Measurements from ENCODE around the gene GTF2H1.
A peak's percentile ranks its signal among the peaks of the same experiment; 100 is the strongest.

Gene GTF2H1

GRCh38 chr11:18361154-18361553 lies 38.8 kb downstream of the GTF2H1 start:
- Mint-ChIP-seq H3K4me1 (no peaks in the 10 kb centered on the region), H3K9me3 (no peaks in the 10 kb centered on the region), H3K27ac (no peak overlapping the region), H3K27me3 (ENCODE audit: low read depth, poor library complexity) (no peaks in the 10 kb centered on the region), H3K4me3 (no peak overlapping the region), H3K36me3 (ENCODE audit: low read depth) (peaks cover 56% of the 10 kb centered on the region)
- DNase-seq: no peak
- TF ChIP-seq CTCF (IDR thresholded peaks at IDR 0.05): no peak

DNA sequence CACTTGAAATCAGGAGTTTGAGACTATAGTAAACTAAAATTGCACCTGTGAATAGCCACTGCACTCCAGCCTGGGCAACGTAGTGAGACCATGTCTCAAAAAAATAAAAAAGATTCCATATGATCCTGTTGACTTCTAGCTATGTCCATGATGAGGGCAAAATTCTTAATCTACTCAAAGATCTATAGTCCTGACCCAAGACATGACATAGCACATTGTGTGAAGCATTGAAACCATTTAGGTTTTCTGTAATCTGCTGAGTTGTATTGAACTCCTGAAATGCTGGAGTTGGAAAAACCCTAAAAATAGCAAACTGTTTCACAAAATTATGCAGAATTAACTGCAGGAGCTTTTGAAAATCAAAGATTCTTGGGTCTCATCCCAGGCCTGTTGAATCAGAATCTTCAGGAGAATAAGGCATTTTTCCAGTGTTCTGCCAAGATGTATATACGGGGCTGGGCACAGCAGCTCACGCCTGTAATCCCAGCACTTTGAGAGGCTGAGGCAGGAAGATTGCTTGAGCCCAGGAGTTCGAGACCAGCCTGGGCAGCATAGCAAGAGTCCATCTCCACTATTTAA lies 42.2 kb downstream of the GTF2H1 start:
- Mint-ChIP-seq H3K36me3 (ENCODE audit: low read depth) (peaks cover 36% of the 10 kb centered on the region), H3K27ac (no peak overlapping the region), H3K9me3 (no peaks in the 10 kb centered on the region), H3K4me3 (no peak overlapping the region), H3K4me1 (no peaks in the 10 kb centered on the region), H3K27me3 (ENCODE audit: low read depth, poor library complexity) (no peaks in the 10 kb centered on the region)
- no peak for DNase-seq
- no peak for TF ChIP-seq CTCF (IDR thresholded peaks at IDR 0.05)

GRCh38 chr11:18365741-18366140 lies 43.4 kb downstream of the GTF2H1 start:
- no peak for DNase-seq
- H3K4me1 Mint-ChIP-seq: no peaks in the 10 kb centered on the region
- H3K27ac Mint-ChIP-seq: no peak overlapping the region
- H3K4me3 Mint-ChIP-seq: no peak overlapping the region
- H3K9me3 Mint-ChIP-seq: no peaks in the 10 kb centered on the region
- no peak for TF ChIP-seq CTCF (IDR thresholded peaks at IDR 0.05)
- H3K27me3 Mint-ChIP-seq (ENCODE audit: low read depth, poor library complexity): no peaks in the 10 kb centered on the region
- H3K36me3 Mint-ChIP-seq (ENCODE audit: low read depth): peaks cover 36% of the 10 kb centered on the region

DNA sequence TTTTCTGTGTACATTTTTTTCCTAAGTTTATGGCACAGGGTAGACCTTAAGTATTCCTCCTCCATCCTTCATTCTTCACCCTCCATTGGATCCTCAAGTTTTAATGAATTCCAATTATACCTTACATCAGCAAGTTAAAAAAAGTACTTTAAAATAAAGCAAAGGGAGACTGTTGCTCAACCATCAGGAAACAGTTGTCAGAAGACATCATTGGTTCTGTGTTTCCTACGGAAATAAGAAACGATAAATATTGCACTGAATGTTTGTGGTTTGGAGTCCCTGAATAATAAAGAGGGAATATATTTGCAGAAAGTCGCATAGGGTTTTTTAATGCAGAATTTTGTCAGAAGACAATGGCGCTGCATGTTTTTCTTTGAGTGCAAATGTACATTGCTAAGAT lies 43.9 kb downstream of the GTF2H1 start:
- H3K4me3 Mint-ChIP-seq: no peak overlapping the region
- peaks cover 33% of the 10 kb centered on the region for H3K36me3 Mint-ChIP-seq (ENCODE audit: low read depth)
- no peaks in the 10 kb centered on the region for H3K4me1 Mint-ChIP-seq
- DNase-seq: no peak
- no peak for TF ChIP-seq CTCF (IDR thresholded peaks at IDR 0.05)
- no peaks in the 10 kb centered on the region for H3K9me3 Mint-ChIP-seq
- no peaks in the 10 kb centered on the region for H3K27me3 Mint-ChIP-seq (ENCODE audit: low read depth, poor library complexity)
- H3K27ac Mint-ChIP-seq: no peak overlapping the region

DNA sequence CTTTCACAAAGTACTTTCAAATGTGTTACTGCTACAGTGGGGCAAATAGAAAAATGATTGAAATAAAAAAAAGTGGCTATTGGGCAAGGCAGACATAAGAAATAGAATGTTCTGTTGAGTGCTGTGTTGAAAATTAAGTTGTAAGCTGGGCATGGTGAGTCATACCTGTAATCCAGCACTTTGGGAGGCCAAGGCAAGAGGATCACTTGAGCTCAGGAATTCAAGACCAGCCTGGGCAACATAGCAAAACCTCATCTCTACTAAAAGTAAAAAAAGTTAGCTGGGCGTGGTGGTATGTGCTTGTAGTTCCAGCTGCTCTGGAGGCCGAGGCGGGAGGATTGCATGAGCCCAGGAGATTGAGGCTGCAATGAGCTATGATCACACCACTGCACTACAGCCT lies 45.1 kb downstream of the GTF2H1 start:
- H3K27me3 Mint-ChIP-seq (ENCODE audit: low read depth, poor library complexity): no peaks in the 10 kb centered on the region
- no peak overlapping the region for H3K4me3 Mint-ChIP-seq
- H3K27ac Mint-ChIP-seq: no peak overlapping the region
- no peaks in the 10 kb centered on the region for H3K9me3 Mint-ChIP-seq
- TF ChIP-seq CTCF (IDR thresholded peaks at IDR 0.05): no peak
- no peak for DNase-seq
- no peaks in the 10 kb centered on the region for H3K4me1 Mint-ChIP-seq
- peaks cover 31% of the 10 kb centered on the region for H3K36me3 Mint-ChIP-seq (ENCODE audit: low read depth)

DNA sequence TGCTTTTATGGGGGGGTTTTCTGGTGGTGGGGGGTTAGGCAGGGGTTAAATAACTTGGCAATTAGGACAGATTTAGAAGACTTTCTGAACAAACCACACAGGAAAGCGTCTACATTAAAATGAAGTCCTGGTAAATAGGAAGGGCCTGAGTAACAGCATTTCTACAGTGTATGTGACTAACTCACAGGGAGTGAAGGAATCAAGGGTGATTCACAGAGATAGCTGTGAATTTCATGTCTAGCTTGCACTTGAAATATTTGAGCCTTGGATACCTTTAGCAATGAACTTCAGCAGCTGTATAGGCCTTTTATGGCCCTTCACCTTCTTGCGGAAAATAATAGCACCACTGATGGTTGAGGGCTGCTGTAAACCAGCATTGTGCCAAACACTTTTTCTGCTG lies 45.9 kb downstream of the GTF2H1 start:
- no peaks in the 10 kb centered on the region for H3K4me1 Mint-ChIP-seq
- H3K36me3 Mint-ChIP-seq (ENCODE audit: low read depth): peaks cover 30% of the 10 kb centered on the region
- no peaks in the 10 kb centered on the region for H3K27me3 Mint-ChIP-seq (ENCODE audit: low read depth, poor library complexity)
- H3K4me3 Mint-ChIP-seq: no peak overlapping the region
- no peaks in the 10 kb centered on the region for H3K9me3 Mint-ChIP-seq
- H3K27ac Mint-ChIP-seq: peak overlapping the region; percentile 1
- DNase-seq: no peak
- TF ChIP-seq CTCF (IDR thresholded peaks at IDR 0.05): no peak

Data from nephron progenitor cell (in vitro differentiated cells).